H1 (cell line): ENCODE data around the gene DGKK. TPM values are rescaled to one million over a fixed set of nuclear protein-coding genes. Genes with fewer than 3 reads are reported as not detected.

Experiments used
- CTCF ChIA-PET: fragments of 300-600 bp; sonication (Branson Sonifier 250); formaldehyde crosslinking; loops from one replicate; lab custom pipeline; 2021; ENCODE audit not compliant: partially characterized antibody; lab: Charles Lee
- POLR2A ChIA-PET: fragments of 300-600 bp; sonication (Branson Sonifier 250); formaldehyde crosslinking; loops from one replicate; lab custom pipeline; 2021; ENCODE audit warnings: inconsistent platforms; ENCODE audit not compliant: partially characterized antibody; lab: Charles Lee
- DNase-seq, 2 experiments: peaks; one replicate each; pipeline versions ENCODE4 v3.0.0 to v3.0.0-alpha.2; 2010 to 2022; ENCODE audit warnings: low spot score in 2 of 2, low read depth in 1 of 2, mixed read lengths in 1 of 2
- FAIRE-seq: peaks from 2 replicates; lab custom pipeline; 2011; peaks lifted over from hg19 to GRCh38; lab: Jason Lieb, UNC
- H2AFZ ChIP-seq: 2 replicates; pipeline ENCODE4 v1.8.1; 2012; ENCODE audit warnings: low read length, inconsistent platforms
- H2AK5ac ChIP-seq: 2 replicates; pipeline ENCODE4 v1.6.1; 2013; ENCODE audit warnings: low read depth, low read length
- H2BK120ac ChIP-seq: replicated peaks from 2 replicates; pipeline ENCODE3; 2013; ENCODE audit warnings: low read depth, low read length, inconsistent platforms
- H2BK12ac ChIP-seq: 2 replicates; pipeline ENCODE4 v1.6.1; 2013; ENCODE audit warnings: low read depth, low read length
- H2BK15ac ChIP-seq: 2 replicates; pipeline ENCODE4 v1.6.1; 2013; ENCODE audit warnings: low read length
- H2BK20ac ChIP-seq: 2 replicates; pipeline ENCODE4 v1.6.1; 2013; ENCODE audit warnings: low read length
- H2BK5ac ChIP-seq: 2 replicates; pipeline ENCODE4 v1.6.1; 2013; ENCODE audit warnings: low read depth, low read length
- H3K14ac ChIP-seq: 2 replicates; pipeline ENCODE4 v1.6.1; 2013; ENCODE audit warnings: inconsistent platforms; ENCODE audit not compliant: insufficient read length
- H3K18ac ChIP-seq: 2 replicates; pipeline ENCODE4 v1.6.1; 2013; ENCODE audit warnings: low read length; ENCODE audit errors: extremely low read depth
- H3K23ac ChIP-seq: 2 replicates; pipeline ENCODE4 v1.6.1; 2013; ENCODE audit warnings: inconsistent platforms; ENCODE audit not compliant: insufficient read length
- H3K23me2 ChIP-seq: 2 replicates; pipeline ENCODE4 v1.6.1; 2013; ENCODE audit warnings: low read depth, low read length
- H3K27ac ChIP-seq: 2 replicates; pipeline ENCODE4 v1.6.1; 2011; ENCODE audit warnings: low read depth, low read length, inconsistent platforms
- H3K27me3 ChIP-seq, 4 experiments: replicated peaks in 1 of 4; 1 replicate in 1 of 4; 2 replicates in 3 of 4; pipeline versions ENCODE4 v1.6.1 to v1.8.1; 2011 to 2013; ENCODE audit warnings: low read length in 3 of 4, mild to moderate bottlenecking in 3 of 4, inconsistent platforms in 2 of 4, mixed read lengths in 2 of 4, moderate library complexity in 1 of 4; ENCODE audit not compliant: control insufficient read depth in 3 of 4, insufficient read depth in 3 of 4; ENCODE audit errors: extremely low read depth in 1 of 4
- H3K36me3 ChIP-seq, 4 experiments: 2 replicates each; pipeline versions ENCODE4 v1.6.1 to v1.8.1; 2011 to 2013; ENCODE audit warnings: mild to moderate bottlenecking in 4 of 4, low read length in 3 of 4, moderate library complexity in 2 of 4, control low read depth in 1 of 4, inconsistent platforms in 1 of 4; ENCODE audit not compliant: insufficient read depth in 4 of 4, control insufficient read depth in 2 of 4
- H3K4ac ChIP-seq: replicated peaks from 2 replicates; pipeline ENCODE3; 2013; ENCODE audit warnings: low read length, low read depth, mixed read lengths, inconsistent platforms; ENCODE audit not compliant: insufficient read length
- H3K4me1 ChIP-seq, 4 experiments: replicated peaks in 1 of 4; 1 replicate in 1 of 4; 2 replicates in 3 of 4; pipeline versions ENCODE4 v1.6.1 to v1.8.1; 2011 to 2013; ENCODE audit warnings: low read length in 3 of 4, inconsistent platforms in 2 of 4, mixed read lengths in 1 of 4; ENCODE audit not compliant: insufficient read depth in 4 of 4, control insufficient read depth in 3 of 4
- H3K4me2 ChIP-seq, 2 experiments: 2 replicates each; pipeline versions ENCODE4 v1.6.1 to v1.8.1; 2011 to 2013; ENCODE audit warnings: low read depth in 2 of 2, low read length in 2 of 2, control low read depth in 1 of 2, inconsistent platforms in 1 of 2, mild to moderate bottlenecking in 1 of 2; ENCODE audit not compliant: insufficient read depth in 1 of 2
- H3K4me3 ChIP-seq, 4 experiments: fragments of 200-600, 300-600 bp in 1 of 4; sonication (generic), shearing (Covaris generic), sonication (Bioruptor Twin) in 1 of 4; 2 replicates each; pipeline versions ENCODE4 v1.5.1 to v1.8.1; 2011 to 2016; ENCODE audit warnings: low read length in 4 of 4, low read depth in 3 of 4, control low read depth in 2 of 4, inconsistent platforms in 2 of 4, mild to moderate bottlenecking in 2 of 4, mixed read lengths in 1 of 4, moderate library complexity in 1 of 4; ENCODE audit not compliant: insufficient read depth in 2 of 4; ENCODE audit errors: extremely low read depth in 1 of 4
- H3K56ac ChIP-seq: replicated peaks from 2 replicates; pipeline ENCODE3; 2013; ENCODE audit warnings: low read depth, mild to moderate bottlenecking, mixed read lengths, low read length, inconsistent platforms; ENCODE audit not compliant: insufficient read length
- H3K79me1 ChIP-seq: 2 replicates; pipeline ENCODE4 v1.6.1; 2013; ENCODE audit warnings: low read depth, low read length, control low read depth
- H3K79me2 ChIP-seq, 2 experiments: 2 replicates each; pipeline versions ENCODE4 v1.6.1 to v1.8.1; 2012 to 2013; ENCODE audit warnings: low read length in 2 of 2, mild to moderate bottlenecking in 2 of 2, inconsistent platforms in 1 of 2; ENCODE audit not compliant: insufficient read depth in 2 of 2, control insufficient read depth in 1 of 2
- H3K9ac ChIP-seq, 4 experiments: replicated peaks in 1 of 4; 1 replicate in 1 of 4; 2 replicates in 3 of 4; pipeline versions ENCODE4 v1.6.1 to v1.8.1; 2011 to 2013; ENCODE audit warnings: low read depth in 3 of 4, low read length in 3 of 4, control low read depth in 2 of 4, mild to moderate bottlenecking in 2 of 4, moderate library complexity in 2 of 4, inconsistent platforms in 1 of 4; ENCODE audit errors: extremely low read depth in 1 of 4
- H3K9me3 ChIP-seq, 2 experiments: 2 replicates each; pipeline versions ENCODE4 v1.6.1 to v1.8.1; 2012 to 2013; ENCODE audit warnings: mild to moderate bottlenecking in 2 of 2, moderate library complexity in 2 of 2, control low read depth in 1 of 2, inconsistent platforms in 1 of 2, low read depth in 1 of 2, low read length in 1 of 2, mixed read lengths in 1 of 2; ENCODE audit not compliant: insufficient read depth in 2 of 2
- H4K20me1 ChIP-seq, 2 experiments: replicated peaks in 1 of 2; 2 replicates each; pipeline versions ENCODE3 to v1.8.1; 2011 to 2013; ENCODE audit warnings: inconsistent platforms in 2 of 2, low read length in 2 of 2, mild to moderate bottlenecking in 1 of 2; ENCODE audit not compliant: insufficient read depth in 2 of 2, control insufficient read depth in 1 of 2
- H4K5ac ChIP-seq: 2 replicates; pipeline ENCODE4 v1.6.1; 2013; ENCODE audit warnings: low read length, low read depth, mixed read lengths, inconsistent platforms; ENCODE audit not compliant: insufficient read length
- H4K8ac ChIP-seq: 2 replicates; pipeline ENCODE4 v1.8.0; 2013; ENCODE audit warnings: mild to moderate bottlenecking, moderate library complexity, low read length, inconsistent platforms; ENCODE audit not compliant: insufficient read depth; ENCODE audit errors: extremely low read depth
- H4K91ac ChIP-seq: replicated peaks from 2 replicates; pipeline ENCODE3; 2013; ENCODE audit warnings: low read length, mixed read lengths, inconsistent platforms; ENCODE audit not compliant: insufficient read length
- ATF3 ChIP-seq: IDR thresholded peaks from 2 replicates; pipeline ENCODE4 v1.6.1; 2011; ENCODE audit warnings: low read depth, mild to moderate bottlenecking, low read length; ENCODE audit not compliant: insufficient read depth
- POLR2A ChIP-seq, 2 experiments: IDR thresholded peaks; 1 replicate in 1 of 2; 2 replicates in 1 of 2; pipeline ENCODE4 v1.6.1; 2011; ENCODE audit warnings: low read depth in 2 of 2, low read length in 2 of 2, mild to moderate bottlenecking in 2 of 2; ENCODE audit errors: control extremely low read depth in 1 of 2
- RAD21 ChIP-seq, 2 experiments: IDR thresholded peaks in 1 of 2; conservative IDR thresholded peaks in 1 of 2; 2 replicates each; pipeline ENCODE4 v1.6.1; 2011; ENCODE audit warnings: low read depth in 2 of 2, low read length in 2 of 2, improper control_type of control experiment in 1 of 2, inconsistent platforms in 1 of 2, mild to moderate bottlenecking in 1 of 2, moderate library complexity in 1 of 2
- RBBP5 ChIP-seq: IDR thresholded peaks from 2 replicates; pipeline ENCODE4 v1.7.1; 2012; ENCODE audit warnings: low read depth, mild to moderate bottlenecking, inconsistent platforms, low read length, moderate library complexity, borderline replicate concordance
- SIN3A ChIP-seq, 2 experiments: IDR thresholded peaks in 1 of 2; conservative IDR thresholded peaks in 1 of 2; 2 replicates each; pipeline ENCODE4 v1.6.1; 2011 to 2012; ENCODE audit warnings: low read length in 2 of 2, improper control_type of control experiment in 1 of 2, low read depth in 1 of 2, mild to moderate bottlenecking in 1 of 2
- SRF ChIP-seq: IDR thresholded peaks from 2 replicates; pipeline ENCODE4 v1.6.1; 2011; ENCODE audit warnings: mild to moderate bottlenecking, low read depth, low read length, moderate library complexity
- USF2 ChIP-seq: IDR thresholded peaks from 2 replicates; pipeline ENCODE4 v1.6.1; 2011; ENCODE audit warnings: low read length, improper control_type of control experiment
- WGBS, 2 experiments: shearing (Covaris generic) in 1 of 2; methylation state at CpG; one replicate each; pipeline versions ENCODE4 v1.1.6 to v1.1.7; 2013 to 2015; ENCODE audit warnings: low lambda C conversion rate in 2 of 2, mixed read lengths in 2 of 2, inconsistent platforms in 1 of 2, low coverage in 1 of 2, missing lambda C conversion rate in 1 of 2; ENCODE audit not compliant: insufficient replicate concordance in 2 of 2, insufficient coverage in 1 of 2, insufficient read length in 1 of 2; ENCODE audit errors: extremely low coverage in 1 of 2, missing lambda C conversion rate in 1 of 2; 5-methylcytosine and 5-hydroxymethylcytosine counted together
- polyA plus RNA-seq, 7 experiments: library from polyadenylated mRNA; depleted of rRNA in 3 of 7; stranded (reverse) in 5 of 7; unstranded in 2 of 7; fragments of >200 nt in 5 of 7; fragments of 200-250 nt in 2 of 7; gene quantifications; 1 replicate in 5 of 7; 2 replicates in 1 of 7; 4 replicates in 1 of 7; pipeline versions ENCODE4 v1.2.1 to v1.2.3, GENCODE V29; 2011 to 2013; ENCODE audit warnings: missing spikeins in 2 of 7, mixed read lengths in 2 of 7
- total RNA-seq: library from RNA; stranded (reverse); fragmentation: NEBNext Ultra II Directional; extraction: Animal tissue kit (Norgen Biotek cat#: 25700); gene quantifications from 2 replicates; pipeline ENCODE4 v1.2.1, GENCODE V29; 2021

Gene DGKK
- total and polyA plus RNA-seq, 2 of the 8 experiments (the other 6 are each of a cell fraction or from before 2014, with no cell fraction given) = 4.9 to 19.2 TPM

GRCh38 chrX:50430917-50431575, 39.6 kb downstream of the DGKK start:
- Histone ChIP-seq H3K4me3 (no peak overlapping the region), H3K79me2 (no peaks in the 10 kb centered on the region), H3K27me3 (no peaks in the 10 kb centered on the region), H3K9me3 (no peaks in the 10 kb centered on the region), H4K5ac (no peak overlapping the region), H3K56ac (no peak overlapping the region), H2AFZ (no peak overlapping the region), H3K14ac (no peak overlapping the region), H2BK120ac (no peak overlapping the region), H3K79me1 (no peaks in the 10 kb centered on the region), H3K36me3 (no peaks in the 10 kb centered on the region), H3K23me2 (no peaks in the 10 kb centered on the region), H2BK5ac (peak overlapping the region; percentile 73; the same call in 1 of the 2 replicates), H2BK15ac (no peak overlapping the region), H3K27ac (no peak overlapping the region), H2AK5ac (no peak overlapping the region), H3K23ac (no peak overlapping the region), H3K4me2 (peak overlapping the region in 1 of 2 experiments; percentile 14; a peak in 1 of 4 replicates), H3K4me1 (peaks cover 2 to 13% (median 11%) of the 10 kb centered on the region in 4 experiments; a peak in 5 of 7 replicates), H3K9ac (no peak overlapping the region), H4K8ac (no peak overlapping the region), H2BK20ac (no peak overlapping the region; the same call in 1 of the 2 replicates), H4K20me1 (no peaks in the 10 kb centered on the region), H2BK12ac (peak overlapping the region; percentile 1; the same call in 1 of the 2 replicates), H4K91ac (no peak overlapping the region), H3K4ac (no peak overlapping the region), H3K18ac (no peak overlapping the region; the same call in 1 of the 2 replicates)
- DNase-seq (no peak), FAIRE-seq (peak; percentile 7)
- 81% methylated on average over 5 of the region's 5 CpGs; no CpG with 5 or more reads in 1 of the 2 experiments for WGBS, 2 experiments
- CTCF ChIA-PET = interaction anchor here (1.1 to 1.8 kb wide), 3 partner anchors 18 to 150 kb away, joined by 4 to 6 read pairs (median 5); no protein-coding TSS in a partner anchor
- POLR2A ChIA-PET = no interaction called here
- TF ChIP-seq USF2 = no peak
- TF ChIP-seq POLR2A (IDR thresholded peaks at IDR 0.05; ENCODE audit: control extremely low read depth in 1 of 2, low read depth in 2 of 2, low read length in 2 of 2) = no peak
- TF ChIP-seq ATF3 = no peak
- no peak for TF ChIP-seq RAD21 (IDR thresholded peaks at IDR 0.05 in 1 of 2, conservative IDR thresholded peaks at IDR 0.05 in 1 of 2; ENCODE audit: low read depth in 2 of 2, low read length in 2 of 2)
- TF ChIP-seq SIN3A (conservative IDR thresholded peaks at IDR 0.05 in 1 of 2, IDR thresholded peaks at IDR 0.05 in 1 of 2; ENCODE audit: low read depth in 1 of 2, low read length in 2 of 2) = no peak
- TF ChIP-seq SRF = no peak
- TF ChIP-seq RBBP5 = no peak
